Uterus (tissue), 2 donors: ENCODE data around the gene MICU2.

Experiments
- CTCF ChIP-seq, 4 experiments: fragments of 200-600 bp in 2 of 4; fragments of 450-650 bp in 2 of 4; sonication (generic) in 2 of 4; IDR thresholded peaks; one replicate each; pipeline ENCODE4 v1.5.1; 2016 to 2019; ENCODE audit warnings: antibody characterized with exemption in 4 of 4, mild to moderate bottlenecking in 2 of 4, moderate library complexity in 1 of 4
- POLR2A ChIP-seq, 2 donors: fragments of 450-650 bp; IDR thresholded peaks; one replicate each; pipeline ENCODE4 v1.6.1; 2016; ENCODE audit warnings: antibody characterized with exemption in 2 of 2, mild to moderate bottlenecking in 1 of 2, moderate library complexity in 1 of 2

- TF ChIP-seq CTCF (IDR thresholded peaks at IDR 0.05) (no peak), POLR2A (IDR thresholded peaks at IDR 0.05) (no peak)
Observed at GRCh38 chr13:21470785-21471184, 133.2 kb downstream of the MICU2 start.
